Breast epithelium (tissue), 4 donors: ENCODE data around the gene LINGO1. TPM values are rescaled to one million over a fixed set of nuclear protein-coding genes. Genes with fewer than 3 reads are reported as not detected.

ENCODE experiments used
- DNase-seq, 2 donors: peaks; one replicate each; pipeline ENCODE4 v3.0.0-alpha.2; 2019; ENCODE audit warnings: low spot score in 2 of 2
- H3K27ac ChIP-seq, 2 donors: fragments of 200-600 bp; sonication (generic) in 1 of 2; one replicate each; pipeline ENCODE4 v1.5.1; 2016 to 2019; ENCODE audit warnings: mild to moderate bottlenecking in 1 of 2
- H3K27me3 ChIP-seq, 2 donors: fragments of 200-600 bp; sonication (generic) in 1 of 2; one replicate each; pipeline versions ENCODE4 v1.5.1 to v1.6.0; 2017 to 2019; ENCODE audit warnings: control low read depth in 1 of 2, mild to moderate bottlenecking in 1 of 2
- H3K36me3 ChIP-seq: fragments of 200-600 bp; one replicate; pipeline ENCODE4 v1.5.1; 2019
- H3K4me1 ChIP-seq, 2 donors: fragments of 200-600 bp; sonication (generic); one replicate each; pipeline ENCODE4 v1.5.1; 2016 to 2019; ENCODE audit warnings: control low read depth in 1 of 2
- H3K4me3 ChIP-seq, 3 donors: fragments of 200-600 bp; sonication (generic); 1 replicate in 2 of 3; 2 replicates in 1 of 3; pipeline ENCODE4 v1.5.1; 2016 to 2019; ENCODE audit warnings: mild to moderate bottlenecking in 3 of 3, moderate library complexity in 2 of 3
- H3K9me3 ChIP-seq, 2 donors: fragments of 200-600 bp; sonication (generic) in 1 of 2; one replicate each; pipeline ENCODE4 v1.5.1; 2016 to 2019; ENCODE audit warnings: control low read depth in 1 of 2
- CTCF ChIP-seq, 3 donors: fragments of 450-650 bp; IDR thresholded peaks; one replicate each; pipeline ENCODE4 v1.5.1; 2016 to 2017; ENCODE audit warnings: antibody characterized with exemption in 3 of 3, mild to moderate bottlenecking in 3 of 3, moderate library complexity in 3 of 3
- POLR2A ChIP-seq: fragments of 450-650 bp; IDR thresholded peaks from one replicate; pipeline ENCODE4 v1.6.1; 2016; ENCODE audit warnings: antibody characterized with exemption, mild to moderate bottlenecking, moderate library complexity
- POLR2AphosphoS5 ChIP-seq, 3 donors: sonication (generic); formaldehyde crosslinking; IDR thresholded peaks; one replicate each; pipeline ENCODE4 v1.6.1; 2017; ENCODE audit warnings: antibody characterized with exemption in 3 of 3
- intact Hi-C: fragments of 100-400 bp; cut with DNase I; formaldehyde crosslinking; loops from one replicate; pipeline ENCODE4 v1.15.1; 2023; ENCODE audit warnings: low total_unique reads
- total RNA-seq, 3 donors: library from RNA; depleted of rRNA; stranded (reverse); fragments of >200 nt; gene quantifications; one replicate each; pipeline ENCODE4 v1.1.0, GENCODE V29; 2016

LINGO1 gene
- total RNA-seq, 3 donors from 2014 or later = 1.2 to 1.6 TPM; not detected in 1

GRCh38 chr15:77603611-77604336, 28.9 kb downstream of the LINGO1 start:
- no peak overlapping the region for H3K4me3 ChIP-seq
- no peak for DNase-seq
- no peaks in the 10 kb centered on the region for H3K9me3 ChIP-seq
- intact Hi-C loops = loop anchor here (1.0 kb wide), 1 partner anchor 29 kb away; no protein-coding TSS in a partner anchor
- no peaks in the 10 kb centered on the region for H3K36me3 ChIP-seq
- no peak overlapping the region for H3K27ac ChIP-seq
- H3K4me1 ChIP-seq = no peaks in the 10 kb centered on the region
- TF ChIP-seq POLR2A = no peak
- no peak for TF ChIP-seq CTCF (IDR thresholded peaks at IDR 0.05)
- TF ChIP-seq POLR2AphosphoS5 (IDR thresholded peaks at IDR 0.05) = no peak
- H3K27me3 ChIP-seq = no peaks in the 10 kb centered on the region

GRCh38 chr15:77602800-77603199, 29.9 kb downstream of the LINGO1 start:
- H3K36me3 ChIP-seq = no peaks in the 10 kb centered on the region
- intact Hi-C loops = no loop called here
- no peak overlapping the region for H3K27ac ChIP-seq
- TF ChIP-seq POLR2A (no peak), CTCF (IDR thresholded peaks at IDR 0.05) (no peak), POLR2AphosphoS5 (IDR thresholded peaks at IDR 0.05) (no peak)
- H3K4me1 ChIP-seq = no peaks in the 10 kb centered on the region
- no peak overlapping the region for H3K4me3 ChIP-seq
- no peaks in the 10 kb centered on the region for H3K27me3 ChIP-seq
- no peaks in the 10 kb centered on the region for H3K9me3 ChIP-seq
- DNase-seq = no peak

- no peak overlapping the region for H3K27ac ChIP-seq
- TF ChIP-seq POLR2A = no peak
- TF ChIP-seq POLR2AphosphoS5 (IDR thresholded peaks at IDR 0.05) = no peak
- no peak for TF ChIP-seq CTCF (IDR thresholded peaks at IDR 0.05)
These were observed 32.8 kb downstream of the LINGO1 start for GRCh38 chr15:77599899-77600298.

GRCh38 chr15:77599357-77599756, 33.4 kb downstream of the LINGO1 start:
- intact Hi-C loops = no loop called here
- H3K27me3 ChIP-seq = no peaks in the 10 kb centered on the region
- TF ChIP-seq CTCF (IDR thresholded peaks at IDR 0.05) (no peak), POLR2A (no peak), POLR2AphosphoS5 (IDR thresholded peaks at IDR 0.05) (no peak)
- no peaks in the 10 kb centered on the region for H3K36me3 ChIP-seq
- no peak overlapping the region for H3K4me3 ChIP-seq
- no peaks in the 10 kb centered on the region for H3K4me1 ChIP-seq
- H3K27ac ChIP-seq = no peak overlapping the region
- H3K9me3 ChIP-seq = no peaks in the 10 kb centered on the region
- DNase-seq = no peak

More at GRCh38 chr15:77599899-77600298, 32.8 kb downstream of the LINGO1 start:
- H3K36me3 ChIP-seq = no peaks in the 10 kb centered on the region
- DNase-seq = no peak
- intact Hi-C loops = no loop called here
- H3K4me1 ChIP-seq = no peaks in the 10 kb centered on the region
- no peak overlapping the region for H3K4me3 ChIP-seq
- H3K27me3 ChIP-seq = no peaks in the 10 kb centered on the region
- no peaks in the 10 kb centered on the region for H3K9me3 ChIP-seq

GRCh38 chr15:77598644-77599043, 34.1 kb downstream of the LINGO1 start:
- Histone ChIP-seq H3K4me3 (no peak overlapping the region), H3K4me1 (no peaks in the 10 kb centered on the region), H3K27me3 (no peaks in the 10 kb centered on the region), H3K36me3 (no peaks in the 10 kb centered on the region), H3K27ac (no peak overlapping the region), H3K9me3 (no peaks in the 10 kb centered on the region)
- intact Hi-C loops = no loop called here
- TF ChIP-seq POLR2AphosphoS5 (IDR thresholded peaks at IDR 0.05) = no peak
- TF ChIP-seq POLR2A = no peak
- TF ChIP-seq CTCF (IDR thresholded peaks at IDR 0.05) = no peak
- no peak for DNase-seq
